ENCODE results near the gene VEPH1.

Gene VEPH1

GRCh38 chr3:157297328-157297915 lies 205.8 kb downstream of the VEPH1 start:
- DNase-seq, result no peak

- no peak for DNase-seq
These were observed 208.3 kb downstream of the VEPH1 start for GRCh38 chr3:157294953-157295352.

GRCh38 chr3:157294491-157294890 lies 208.7 kb downstream of the VEPH1 start:
- DNase-seq, result no peak

GRCh38 chr3:157290766-157291165 lies 212.4 kb downstream of the VEPH1 start:
- no peak for DNase-seq

- DNase-seq, result no peak
These were observed 217.2 kb downstream of the VEPH1 start for GRCh38 chr3:157285966-157286365.

- no peak for DNase-seq
These were observed 218.1 kb downstream of the VEPH1 start for GRCh38 chr3:157285141-157285540.

GRCh38 chr3:157284688-157285087 lies 218.5 kb downstream of the VEPH1 start:
- DNase-seq, result no peak

- no peak for DNase-seq
These were observed 220.7 kb downstream of the VEPH1 start for GRCh38 chr3:157282261-157283191.

- DNase-seq, result no peak
These were observed 222.4 kb downstream of the VEPH1 start for GRCh38 chr3:157280786-157281185.

GRCh38 chr3:157280354-157280753 lies 222.9 kb downstream of the VEPH1 start:
- no peak for DNase-seq

GRCh38 chr3:157279237-157279636 lies 224.0 kb downstream of the VEPH1 start:
- DNase-seq, result no peak

GRCh38 chr3:157276801-157277200 lies 226.4 kb downstream of the VEPH1 start:
- no peak for DNase-seq

GRCh38 chr3:157275832-157276231 lies 227.4 kb downstream of the VEPH1 start:
- DNase-seq, result no peak

GRCh38 chr3:157274644-157275137 lies 228.5 kb downstream of the VEPH1 start:
- DNase-seq, result no peak

GRCh38 chr3:157271283-157271882 lies 231.8 kb downstream of the VEPH1 start:
- no peak for DNase-seq

- no peak for DNase-seq
These were observed 235.2 kb downstream of the VEPH1 start for GRCh38 chr3:157268026-157268425.

- DNase-seq, result no peak
These were observed 237.3 kb downstream of the VEPH1 start for GRCh38 chr3:157265931-157266330.

GRCh38 chr3:157263027-157263426 lies 240.2 kb downstream of the VEPH1 start:
- DNase-seq, result no peak

- no peak for DNase-seq
These were observed 242.2 kb downstream of the VEPH1 start for GRCh38 chr3:157261000-157261399.

- DNase-seq, result no peak
These were observed 243.4 kb downstream of the VEPH1 start for GRCh38 chr3:157259825-157260224.

- DNase-seq, result no peak
These were observed 246.1 kb downstream of the VEPH1 start for GRCh38 chr3:157257101-157257500.

- no peak for DNase-seq
These were observed 247.4 kb downstream of the VEPH1 start for GRCh38 chr3:157255797-157256196.

- no peak for DNase-seq
These were observed 251.5 kb downstream of the VEPH1 start for GRCh38 chr3:157251685-157252084.
